B cell (primary cell): ENCODE measurements around the gene KIF18A. TPM values are rescaled to one million over a fixed set of nuclear protein-coding genes. Genes with fewer than 3 reads are reported as not detected.

Source experiments
- ATAC-seq: fragments of 200-7000 bp; cut with Tn5 transposase; one replicate; pipeline ENCODE4 v1.10.0; 2021; ENCODE audit warnings: low read depth, mild to moderate bottlenecking, moderate number of reproducible peaks, moderate library complexity
- CTCF ChIA-PET: fragments of 350-600 bp; sonication (Branson Sonifier 250); formaldehyde crosslinking; loops from one replicate; lab custom pipeline; 2021; ENCODE audit warnings: antibody characterized with exemption, inconsistent platforms; lab: Charles Lee
- POLR2A ChIA-PET: fragments of 350-600 bp; sonication (Branson Sonifier 250); formaldehyde crosslinking; loops from one replicate; lab custom pipeline; 2021; ENCODE audit warnings: antibody characterized with exemption; lab: Charles Lee
- DNase-seq: peaks from one replicate; pipeline ENCODE4 v3.0.0; 2013
- H2AFZ ChIP-seq: 2 replicates; pipeline ENCODE4 v1.6.1; 2012; ENCODE audit warnings: mild to moderate bottlenecking, low read depth, low read length; ENCODE audit not compliant: insufficient read depth, poor library complexity, severe bottlenecking
- H3K27ac ChIP-seq, 2 donors: 1 replicate in 1 of 2; 2 replicates in 1 of 2; pipeline ENCODE4 v1.5.1; 2012 to 2013; ENCODE audit warnings: low read length in 2 of 2, mild to moderate bottlenecking in 2 of 2, moderate library complexity in 1 of 2
- H3K27me3 ChIP-seq, 4 experiments: fragments of 200-600 bp in 1 of 4; sonication (generic) in 1 of 4; replicated peaks in 1 of 4; 1 replicate in 2 of 4; 2 replicates in 2 of 4; pipeline versions ENCODE4 v1.6.1 to v1.7.0; 2013 to 2016; ENCODE audit warnings: low read length in 3 of 4, mild to moderate bottlenecking in 2 of 4, mixed read lengths in 1 of 4, moderate library complexity in 1 of 4; ENCODE audit not compliant: insufficient read depth in 4 of 4, control insufficient read depth in 3 of 4; ENCODE audit errors: control extremely low read depth in 1 of 4
- H3K36me3 ChIP-seq, 2 experiments: replicated peaks in 1 of 2; 1 replicate in 1 of 2; 2 replicates in 1 of 2; pipeline versions ENCODE4 v1.6.1 to v1.7.1; 2013; ENCODE audit warnings: low read length in 1 of 2; ENCODE audit not compliant: insufficient read depth in 2 of 2, control insufficient read depth in 1 of 2; ENCODE audit errors: control extremely low read depth in 1 of 2, extremely low read depth in 1 of 2
- H3K4me1 ChIP-seq, 2 donors: fragments of 200-600 bp in 1 of 2; sonication (generic) in 1 of 2; 1 replicate in 1 of 2; 2 replicates in 1 of 2; pipeline versions ENCODE4 v1.5.1 to v1.6.1; 2013 to 2017; ENCODE audit warnings: low read length in 2 of 2; ENCODE audit not compliant: control insufficient read depth in 2 of 2, insufficient read depth in 2 of 2
- H3K4me2 ChIP-seq: replicated peaks from 2 replicates; pipeline ENCODE3; 2012; ENCODE audit warnings: mild to moderate bottlenecking, low read depth, low read length; ENCODE audit not compliant: poor library complexity, severe bottlenecking
- H3K4me3 ChIP-seq, 5 experiments: fragments of 200-600 bp in 1 of 5; sonication (generic) in 1 of 5; 1 replicate in 3 of 5; 2 replicates in 2 of 5; pipeline versions ENCODE4 v1.5.1 to v1.7.0; 2011 to 2016; ENCODE audit warnings: low read length in 4 of 5, mild to moderate bottlenecking in 4 of 5, low read depth in 2 of 5, control low read depth in 1 of 5, moderate library complexity in 1 of 5; ENCODE audit not compliant: insufficient read depth in 1 of 5; ENCODE audit errors: control extremely low read depth in 1 of 5, extremely low read depth in 1 of 5
- H3K79me2 ChIP-seq: fragments of 200-600 bp; sonication (generic); one replicate; pipeline ENCODE4 v1.6.0; 2016; ENCODE audit warnings: low read length; ENCODE audit not compliant: control insufficient read depth, insufficient read depth
- H3K9ac ChIP-seq: fragments of 200-600 bp; sonication (generic); 2 replicates; pipeline ENCODE4 v1.6.1; 2017; ENCODE audit warnings: mild to moderate bottlenecking, low read length, moderate library complexity
- H3K9me3 ChIP-seq, 3 donors: one replicate each; pipeline versions ENCODE4 v1.6.1 to v1.7.1; 2013; ENCODE audit warnings: low read length in 2 of 3; ENCODE audit not compliant: control insufficient read depth in 2 of 3, insufficient read depth in 1 of 3; ENCODE audit errors: control extremely low read depth in 1 of 3
- H4K20me1 ChIP-seq: 2 replicates; pipeline ENCODE4 v1.6.0; 2012; ENCODE audit warnings: mild to moderate bottlenecking, low read length; ENCODE audit not compliant: insufficient read depth, control insufficient read depth, poor library complexity, severe bottlenecking
- H3K27ac Mint-ChIP-seq: one replicate; pipeline ENCODE4 v1.8.0; 2021; ENCODE audit warnings: mixed read lengths
- H3K27me3 Mint-ChIP-seq: one replicate; pipeline ENCODE4 v1.8.0; 2021; ENCODE audit warnings: mixed read lengths
- H3K4me1 Mint-ChIP-seq: one replicate; pipeline ENCODE4 v1.8.0; 2021; ENCODE audit warnings: mixed read lengths
- H3K4me3 Mint-ChIP-seq: one replicate; pipeline ENCODE4 v1.8.0; 2021; ENCODE audit warnings: mixed read lengths
- H3K9me3 Mint-ChIP-seq: one replicate; pipeline ENCODE4 v1.8.0; 2022; ENCODE audit warnings: mixed read lengths; ENCODE audit not compliant: insufficient read depth
- EZH2 ChIP-seq: IDR thresholded peaks from 2 replicates; pipeline ENCODE4 v1.6.1; 2012; ENCODE audit warnings: borderline replicate concordance, low read depth, mild to moderate bottlenecking, moderate library complexity, low read length; ENCODE audit not compliant: insufficient read depth, poor library complexity, severe bottlenecking
- WGBS: methylation state at CpG from one replicate; pipeline ENCODE4 v1.1.5; 2013; ENCODE audit warnings: missing lambda C conversion rate; ENCODE audit not compliant: insufficient coverage; 5-methylcytosine and 5-hydroxymethylcytosine counted together
- intact Hi-C: fragments of 100-400 bp; cut with micrococcal nuclease; formaldehyde crosslinking; loops from one replicate; pipeline ENCODE4 v1.10.0; 2022
- polyA plus RNA-seq: library from polyadenylated mRNA; depleted of rRNA; stranded (reverse); fragments of >200 nt; gene quantifications from 2 replicates; pipeline ENCODE4 v1.2.3, GENCODE V29; 2012
- total RNA-seq, 2 donors: library from RNA; stranded (reverse); fragments of 120-200 nt in 1 of 2; gene quantifications; 1 replicate in 1 of 2; 2 replicates in 1 of 2; pipeline versions ENCODE4 v1.2.3 to v1.2.4, GENCODE V29; 2013 to 2022
- TF ChIP-seq, protein P1 (sequence below): fragments of 200-600 bp; IDR thresholded peaks from one replicate; pipeline ENCODE4 v1.8.0; 2022; ENCODE audit warnings: antibody characterized with exemption, mild to moderate bottlenecking

KIF18A gene
- total and polyA plus RNA-seq, 2 donors (not counting 1 experiment from before 2014, with no cell fraction given): 0.84 to 4.1 TPM

DNA sequence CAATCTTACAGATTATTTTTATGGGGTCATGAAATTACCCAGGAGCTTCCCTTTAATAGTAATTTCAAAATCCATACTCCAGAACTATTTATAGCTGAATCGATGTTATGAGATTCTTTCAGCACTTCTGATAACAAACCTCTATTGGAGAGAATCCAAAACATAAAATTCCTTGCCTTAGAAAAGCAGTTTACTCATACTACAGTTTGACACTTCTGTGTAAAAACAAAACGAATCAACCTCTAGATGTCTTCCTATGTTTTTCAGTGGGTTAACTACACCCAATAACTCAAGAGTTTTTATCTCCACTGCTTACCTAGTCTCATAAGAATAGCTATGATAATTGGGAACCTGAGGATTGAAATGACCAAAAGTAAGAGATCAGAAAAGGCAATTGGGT, 35.6 kb downstream of the KIF18A start:
- Histone ChIP-seq H3K9me3 (no peaks in the 10 kb centered on the region), H3K79me2 (no peaks in the 10 kb centered on the region), H3K4me2 (no peak overlapping the region), H3K27ac (no peak overlapping the region), H3K4me1 (no peaks in the 10 kb centered on the region), H3K4me3 (no peak overlapping the region), H3K27me3 (no peaks in the 10 kb centered on the region), H4K20me1 (no peaks in the 10 kb centered on the region), H3K9ac (no peak overlapping the region), H3K36me3 (peaks cover 0 to under 1% of the 10 kb centered on the region in 2 experiments), H2AFZ (no peak overlapping the region)
- Mint-ChIP-seq H3K27me3 (no peaks in the 10 kb centered on the region), H3K4me1 (no peaks in the 10 kb centered on the region), H3K27ac (no peak overlapping the region), H3K9me3 (no peaks in the 10 kb centered on the region), H3K4me3 (no peak overlapping the region)
- DNase-seq (no peak), ATAC-seq (no peak)
- ChIA-PET CTCF (no interaction called here), POLR2A (no interaction called here)
- no peak for TF ChIP-seq EZH2
- TF ChIP-seq, protein P1, sequence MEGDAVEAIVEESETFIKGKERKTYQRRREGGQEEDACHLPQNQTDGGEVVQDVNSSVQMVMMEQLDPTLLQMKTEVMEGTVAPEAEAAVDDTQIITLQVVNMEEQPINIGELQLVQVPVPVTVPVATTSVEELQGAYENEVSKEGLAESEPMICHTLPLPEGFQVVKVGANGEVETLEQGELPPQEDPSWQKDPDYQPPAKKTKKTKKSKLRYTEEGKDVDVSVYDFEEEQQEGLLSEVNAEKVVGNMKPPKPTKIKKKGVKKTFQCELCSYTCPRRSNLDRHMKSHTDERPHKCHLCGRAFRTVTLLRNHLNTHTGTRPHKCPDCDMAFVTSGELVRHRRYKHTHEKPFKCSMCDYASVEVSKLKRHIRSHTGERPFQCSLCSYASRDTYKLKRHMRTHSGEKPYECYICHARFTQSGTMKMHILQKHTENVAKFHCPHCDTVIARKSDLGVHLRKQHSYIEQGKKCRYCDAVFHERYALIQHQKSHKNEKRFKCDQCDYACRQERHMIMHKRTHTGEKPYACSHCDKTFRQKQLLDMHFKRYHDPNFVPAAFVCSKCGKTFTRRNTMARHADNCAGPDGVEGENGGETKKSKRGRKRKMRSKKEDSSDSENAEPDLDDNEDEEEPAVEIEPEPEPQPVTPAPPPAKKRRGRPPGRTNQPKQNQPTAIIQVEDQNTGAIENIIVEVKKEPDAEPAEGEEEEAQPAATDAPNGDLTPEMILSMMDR: no peak
- no CpG with 5 or more reads among the region's 2 CpGs for WGBS
- intact Hi-C loops: no loop called here

DNA sequence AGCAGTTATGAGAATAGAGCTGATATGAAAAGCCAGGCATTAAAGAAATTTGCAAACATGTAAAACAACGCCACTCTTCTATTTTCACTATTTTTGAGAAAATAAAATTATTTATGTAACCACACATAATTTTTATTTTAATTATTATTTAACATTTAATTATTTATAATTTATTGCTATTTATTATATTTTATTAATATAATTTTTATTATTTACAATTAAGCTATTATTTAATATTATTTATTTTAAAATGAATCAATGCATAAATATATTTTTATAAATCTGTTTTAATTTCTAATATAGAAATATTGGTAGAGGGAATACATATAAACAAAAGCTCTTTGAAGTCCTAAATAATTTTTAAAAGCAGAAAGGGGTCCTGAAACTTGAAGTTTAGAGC, 36.7 kb downstream of the KIF18A start:
- DNase-seq: no peak
- no peak for TF ChIP-seq EZH2
- TF ChIP-seq, protein P1: no peak
- Histone ChIP-seq H3K79me2 (no peaks in the 10 kb centered on the region), H2AFZ (no peak overlapping the region), H3K4me1 (no peaks in the 10 kb centered on the region), H3K9ac (no peak overlapping the region), H4K20me1 (no peaks in the 10 kb centered on the region), H3K36me3 (no peaks in the 10 kb centered on the region), H3K4me2 (no peak overlapping the region), H3K9me3 (no peaks in the 10 kb centered on the region), H3K27me3 (no peaks in the 10 kb centered on the region), H3K4me3 (no peak overlapping the region), H3K27ac (no peak overlapping the region)
- Mint-ChIP-seq H3K9me3 (no peaks in the 10 kb centered on the region), H3K27ac (no peak overlapping the region), H3K4me1 (no peaks in the 10 kb centered on the region), H3K27me3 (no peaks in the 10 kb centered on the region), H3K4me3 (no peak overlapping the region)
- intact Hi-C loops: no loop called here
- ChIA-PET POLR2A (no interaction called here), CTCF (interaction anchor here (0.5 kb wide), 1 partner anchor 32 kb away, joined by 4 read pairs; no protein-coding TSS in a partner anchor)
- whole genome bisulfite sequencing: no CpG with 5 or more reads among the region's 1 CpG
- ATAC-seq: no peak
